GM23338 (cell line): ENCODE data around the gene MICA. TPM values are rescaled to one million over a fixed set of nuclear protein-coding genes. Genes with fewer than 3 reads are reported as not detected.

Experiments used
- ATAC-seq: fragments of 200-7000 bp; cut with Tn5 transposase; 3 replicates; pipeline ENCODE4 v1.9.1; 2020
- DNase-seq: peaks from one replicate; pipeline ENCODE4 v3.0.0-alpha.2; 2015; ENCODE audit warnings: low spot score
- H2AFZ ChIP-seq: fragments of 200-600 bp; sonication (generic); 2 replicates; pipeline ENCODE4 v1.8.0; 2016; ENCODE audit warnings: antibody characterized with exemption, mild to moderate bottlenecking, moderate library complexity
- H3F3A ChIP-seq: fragments of 200-600 bp; sonication (generic); replicated peaks from 2 replicates; pipeline ENCODE4 v1.8.0; 2017; ENCODE audit warnings: antibody characterized with exemption, mixed run types, low read depth
- H3K27ac ChIP-seq: fragments of 200-600 bp; sonication (generic); 2 replicates; pipeline ENCODE4 v1.6.1; 2016; ENCODE audit warnings: low read depth
- H3K27me3 ChIP-seq: fragments of 200-600 bp; sonication (generic); 2 replicates; pipeline ENCODE4 v1.8.0; 2016; ENCODE audit warnings: mild to moderate bottlenecking, mixed run types, moderate library complexity; ENCODE audit not compliant: insufficient read depth
- H3K36me3 ChIP-seq: fragments of 200-600 bp; sonication (generic); 2 replicates; pipeline ENCODE4 v1.8.0; 2016; ENCODE audit warnings: mild to moderate bottlenecking; ENCODE audit not compliant: insufficient read depth
- H3K4me1 ChIP-seq: fragments of 200-600 bp; sonication (generic); 2 replicates; pipeline ENCODE4 v1.8.0; 2016; ENCODE audit warnings: mild to moderate bottlenecking, moderate library complexity; ENCODE audit not compliant: insufficient read depth
- H3K4me2 ChIP-seq: fragments of 200-600 bp; sonication (generic); 2 replicates; pipeline ENCODE4 v1.7.1; 2017; ENCODE audit warnings: mixed run types
- H3K4me3 ChIP-seq: fragments of 200-600 bp; sonication (generic); 2 replicates; pipeline ENCODE4 v1.6.1; 2016; ENCODE audit warnings: mixed run types
- H3K79me2 ChIP-seq: fragments of 200-600 bp; sonication (generic); replicated peaks from 2 replicates; pipeline ENCODE4 v1.8.0; 2017; ENCODE audit warnings: mild to moderate bottlenecking; ENCODE audit not compliant: insufficient read depth
- H3K9me2 ChIP-seq: fragments of 200-600 bp; sonication (generic); 2 replicates; pipeline ENCODE4 v1.8.0; 2017; ENCODE audit not compliant: insufficient read depth
- H4K20me1 ChIP-seq: fragments of 200-600 bp; sonication (generic); replicated peaks from 2 replicates; pipeline ENCODE4 v1.8.0; 2017; ENCODE audit warnings: mild to moderate bottlenecking; ENCODE audit not compliant: insufficient read depth
- H3K27ac Mint-ChIP-seq: 2 replicates; pipeline ENCODE4 v1.8.0; 2020; ENCODE audit warnings: inconsistent platforms, mild to moderate bottlenecking, moderate library complexity, mixed read lengths
- H3K27me3 Mint-ChIP-seq: 3 replicates; pipeline ENCODE4 v1.8.0; 2022; ENCODE audit warnings: low read depth, mild to moderate bottlenecking, moderate library complexity, mixed read lengths, inconsistent platforms; ENCODE audit not compliant: insufficient read depth, poor library complexity
- H3K36me3 Mint-ChIP-seq: 3 replicates; pipeline ENCODE4 v1.8.0; 2021; ENCODE audit warnings: low read depth, mild to moderate bottlenecking, inconsistent platforms, moderate library complexity, mixed read lengths
- H3K4me1 Mint-ChIP-seq: 3 replicates; pipeline ENCODE4 v1.8.0; 2020; ENCODE audit warnings: mild to moderate bottlenecking, inconsistent platforms, mixed read lengths
- H3K4me3 Mint-ChIP-seq: 3 replicates; pipeline ENCODE4 v1.8.0; 2021; ENCODE audit warnings: moderate library complexity, mild to moderate bottlenecking, inconsistent platforms, mixed read lengths
- H3K9me3 Mint-ChIP-seq: 3 replicates; pipeline ENCODE4 v1.8.0; 2020; ENCODE audit warnings: moderate library complexity, mild to moderate bottlenecking, inconsistent platforms, mixed read lengths
- CREB1 ChIP-seq: fragments of 250-450 bp; sonication (Bioruptor Pico); IDR thresholded peaks from 2 replicates; pipeline ENCODE4 v1.5.0; 2020; ENCODE audit warnings: low read depth, mild to moderate bottlenecking, moderate library complexity
- EZH2 ChIP-seq: fragments of 200-600 bp; sonication (generic); IDR thresholded peaks from one replicate; pipeline ENCODE4 v1.8.0; 2017; ENCODE audit warnings: antibody characterized with exemption, mild to moderate bottlenecking, low read depth; ENCODE audit not compliant: unreplicated experiment
- EZH2phosphoT487 ChIP-seq: fragments of 200-600 bp; sonication (generic); IDR thresholded peaks from one replicate; pipeline ENCODE4 v1.8.1; 2018; ENCODE audit warnings: antibody characterized with exemption; ENCODE audit not compliant: unreplicated experiment
- JUNB ChIP-seq: IDR thresholded peaks from one replicate; pipeline ENCODE4 v1.6.1; 2016; ENCODE audit warnings: antibody characterized with exemption; ENCODE audit not compliant: unreplicated experiment
- NANOG ChIP-seq: IDR thresholded peaks from 2 replicates; pipeline ENCODE4 v1.6.1; 2016; ENCODE audit warnings: antibody characterized with exemption, borderline replicate concordance
- POLR2AphosphoS5 ChIP-seq: IDR thresholded peaks from 2 replicates; pipeline ENCODE4 v1.6.1; 2016; ENCODE audit warnings: antibody characterized with exemption, low read depth
- STAT1 ChIP-seq: IDR thresholded peaks from one replicate; pipeline ENCODE4 v1.6.1; 2016; ENCODE audit warnings: antibody characterized with exemption; ENCODE audit not compliant: unreplicated experiment
- ZNF331 ChIP-seq: fragments of 250-450 bp; sonication (Bioruptor Pico); IDR thresholded peaks from 2 replicates; pipeline ENCODE4 v1.5.0; 2020; ENCODE audit warnings: low read depth, mild to moderate bottlenecking, moderate library complexity
- polyA plus RNA-seq: library from polyadenylated mRNA; unstranded; fragments of >200 nt; fragmentation: Nextera tagmentation; extraction: Ambion mirVana; gene quantifications from 2 replicates; pipeline ENCODE4 v1.2.1, GENCODE V29; 2016
- total RNA-seq: library from RNA; depleted of rRNA; stranded (reverse); fragments of >200 nt; shearing (Covaris generic); gene quantifications from 2 replicates; pipeline ENCODE4 v1.2.3, GENCODE V29; 2014
- TF ChIP-seq, protein P1 (sequence below): IDR thresholded peaks from 2 replicates; pipeline ENCODE4 v1.6.1; 2016; ENCODE audit warnings: antibody characterized with exemption
- TF ChIP-seq, protein P2 (sequence below), 2 experiments: fragments of 200-600 bp in 1 of 2; sonication (generic) in 1 of 2; conservative IDR thresholded peaks; 2 replicates each; pipeline versions ENCODE4 v1.5.1 to v1.6.1; 2016 to 2017; ENCODE audit warnings: antibody characterized with exemption in 2 of 2, low read depth in 2 of 2, mild to moderate bottlenecking in 2 of 2, moderate library complexity in 1 of 2
- TF ChIP-seq, protein P3 (sequence below): fragments of 250-450 bp; sonication (Bioruptor Pico); IDR thresholded peaks from 2 replicates; pipeline ENCODE4 v1.5.0; 2020; ENCODE audit warnings: mild to moderate bottlenecking, moderate library complexity

Gene MICA
- total and polyA plus RNA-seq, 2 experiments from 2014 or later, result 13.4 to 22.7 TPM

DNA sequence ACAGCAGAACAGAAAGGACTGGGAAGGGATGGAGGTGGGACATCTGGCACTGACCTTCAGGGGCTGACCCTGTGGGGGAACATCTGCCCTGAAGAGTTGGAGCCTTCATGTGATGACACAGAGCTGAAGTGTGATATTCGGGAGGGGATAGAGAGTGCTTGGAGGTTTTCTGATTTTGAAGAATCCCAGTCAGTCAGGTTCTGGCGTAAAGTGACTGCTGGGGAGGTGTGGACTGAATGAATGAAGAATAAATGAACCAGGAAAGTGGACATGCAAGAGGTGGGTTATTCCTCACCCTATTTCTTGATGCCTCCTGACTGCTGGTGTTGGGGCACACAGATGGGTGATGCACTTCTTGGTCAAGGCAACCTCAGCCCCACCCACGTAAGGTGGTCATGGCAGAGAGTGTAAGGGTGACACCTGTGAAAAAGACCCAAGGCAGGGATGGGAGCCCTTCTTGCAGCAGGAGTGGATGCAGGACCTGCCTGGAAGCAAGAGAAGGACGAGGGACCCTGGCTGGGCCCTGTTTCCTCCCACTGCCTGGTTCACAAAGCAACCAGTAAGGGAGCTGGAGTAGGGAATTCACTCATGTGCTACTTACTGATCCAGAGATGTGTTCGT lies 13.1 kb downstream of the MICA start (continued):
- TF ChIP-seq, protein P1, sequence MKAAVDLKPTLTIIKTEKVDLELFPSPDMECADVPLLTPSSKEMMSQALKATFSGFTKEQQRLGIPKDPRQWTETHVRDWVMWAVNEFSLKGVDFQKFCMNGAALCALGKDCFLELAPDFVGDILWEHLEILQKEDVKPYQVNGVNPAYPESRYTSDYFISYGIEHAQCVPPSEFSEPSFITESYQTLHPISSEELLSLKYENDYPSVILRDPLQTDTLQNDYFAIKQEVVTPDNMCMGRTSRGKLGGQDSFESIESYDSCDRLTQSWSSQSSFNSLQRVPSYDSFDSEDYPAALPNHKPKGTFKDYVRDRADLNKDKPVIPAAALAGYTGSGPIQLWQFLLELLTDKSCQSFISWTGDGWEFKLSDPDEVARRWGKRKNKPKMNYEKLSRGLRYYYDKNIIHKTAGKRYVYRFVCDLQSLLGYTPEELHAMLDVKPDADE, result no peak
- TF ChIP-seq JUNB (no peak), NANOG (no peak), POLR2AphosphoS5 (no peak), EZH2phosphoT487 (no peak)
- TF ChIP-seq, protein P2, sequence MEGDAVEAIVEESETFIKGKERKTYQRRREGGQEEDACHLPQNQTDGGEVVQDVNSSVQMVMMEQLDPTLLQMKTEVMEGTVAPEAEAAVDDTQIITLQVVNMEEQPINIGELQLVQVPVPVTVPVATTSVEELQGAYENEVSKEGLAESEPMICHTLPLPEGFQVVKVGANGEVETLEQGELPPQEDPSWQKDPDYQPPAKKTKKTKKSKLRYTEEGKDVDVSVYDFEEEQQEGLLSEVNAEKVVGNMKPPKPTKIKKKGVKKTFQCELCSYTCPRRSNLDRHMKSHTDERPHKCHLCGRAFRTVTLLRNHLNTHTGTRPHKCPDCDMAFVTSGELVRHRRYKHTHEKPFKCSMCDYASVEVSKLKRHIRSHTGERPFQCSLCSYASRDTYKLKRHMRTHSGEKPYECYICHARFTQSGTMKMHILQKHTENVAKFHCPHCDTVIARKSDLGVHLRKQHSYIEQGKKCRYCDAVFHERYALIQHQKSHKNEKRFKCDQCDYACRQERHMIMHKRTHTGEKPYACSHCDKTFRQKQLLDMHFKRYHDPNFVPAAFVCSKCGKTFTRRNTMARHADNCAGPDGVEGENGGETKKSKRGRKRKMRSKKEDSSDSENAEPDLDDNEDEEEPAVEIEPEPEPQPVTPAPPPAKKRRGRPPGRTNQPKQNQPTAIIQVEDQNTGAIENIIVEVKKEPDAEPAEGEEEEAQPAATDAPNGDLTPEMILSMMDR (conservative IDR thresholded peaks at IDR 0.05; ENCODE audit: low read depth in 2 of 2), result no peak

DNA sequence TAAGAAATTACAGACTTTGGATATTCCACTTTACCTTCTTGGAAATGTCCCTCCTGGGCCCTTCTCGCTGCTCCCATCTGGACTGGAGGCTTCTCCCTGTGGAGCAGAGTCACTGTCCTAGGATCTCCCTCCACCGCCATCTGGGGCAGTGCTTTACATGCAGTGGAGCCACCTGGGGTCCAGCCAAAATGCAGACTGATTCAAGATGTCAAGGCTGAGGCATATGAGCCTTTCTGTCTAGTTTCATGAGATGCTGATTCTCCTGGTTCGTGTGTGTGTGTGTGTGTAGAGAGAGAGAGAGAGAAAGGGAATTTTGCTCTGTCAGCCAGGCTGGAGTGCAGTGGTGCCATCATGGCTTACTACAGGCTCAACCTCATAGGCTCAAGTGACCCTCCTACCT lies 14.9 kb downstream of the MICA start:
- TF ChIP-seq ZNF331 (CRISPR knock-in tag), result no peak
- no peak for TF ChIP-seq EZH2
- TF ChIP-seq, protein P1, result no peak
- TF ChIP-seq, protein P3, sequence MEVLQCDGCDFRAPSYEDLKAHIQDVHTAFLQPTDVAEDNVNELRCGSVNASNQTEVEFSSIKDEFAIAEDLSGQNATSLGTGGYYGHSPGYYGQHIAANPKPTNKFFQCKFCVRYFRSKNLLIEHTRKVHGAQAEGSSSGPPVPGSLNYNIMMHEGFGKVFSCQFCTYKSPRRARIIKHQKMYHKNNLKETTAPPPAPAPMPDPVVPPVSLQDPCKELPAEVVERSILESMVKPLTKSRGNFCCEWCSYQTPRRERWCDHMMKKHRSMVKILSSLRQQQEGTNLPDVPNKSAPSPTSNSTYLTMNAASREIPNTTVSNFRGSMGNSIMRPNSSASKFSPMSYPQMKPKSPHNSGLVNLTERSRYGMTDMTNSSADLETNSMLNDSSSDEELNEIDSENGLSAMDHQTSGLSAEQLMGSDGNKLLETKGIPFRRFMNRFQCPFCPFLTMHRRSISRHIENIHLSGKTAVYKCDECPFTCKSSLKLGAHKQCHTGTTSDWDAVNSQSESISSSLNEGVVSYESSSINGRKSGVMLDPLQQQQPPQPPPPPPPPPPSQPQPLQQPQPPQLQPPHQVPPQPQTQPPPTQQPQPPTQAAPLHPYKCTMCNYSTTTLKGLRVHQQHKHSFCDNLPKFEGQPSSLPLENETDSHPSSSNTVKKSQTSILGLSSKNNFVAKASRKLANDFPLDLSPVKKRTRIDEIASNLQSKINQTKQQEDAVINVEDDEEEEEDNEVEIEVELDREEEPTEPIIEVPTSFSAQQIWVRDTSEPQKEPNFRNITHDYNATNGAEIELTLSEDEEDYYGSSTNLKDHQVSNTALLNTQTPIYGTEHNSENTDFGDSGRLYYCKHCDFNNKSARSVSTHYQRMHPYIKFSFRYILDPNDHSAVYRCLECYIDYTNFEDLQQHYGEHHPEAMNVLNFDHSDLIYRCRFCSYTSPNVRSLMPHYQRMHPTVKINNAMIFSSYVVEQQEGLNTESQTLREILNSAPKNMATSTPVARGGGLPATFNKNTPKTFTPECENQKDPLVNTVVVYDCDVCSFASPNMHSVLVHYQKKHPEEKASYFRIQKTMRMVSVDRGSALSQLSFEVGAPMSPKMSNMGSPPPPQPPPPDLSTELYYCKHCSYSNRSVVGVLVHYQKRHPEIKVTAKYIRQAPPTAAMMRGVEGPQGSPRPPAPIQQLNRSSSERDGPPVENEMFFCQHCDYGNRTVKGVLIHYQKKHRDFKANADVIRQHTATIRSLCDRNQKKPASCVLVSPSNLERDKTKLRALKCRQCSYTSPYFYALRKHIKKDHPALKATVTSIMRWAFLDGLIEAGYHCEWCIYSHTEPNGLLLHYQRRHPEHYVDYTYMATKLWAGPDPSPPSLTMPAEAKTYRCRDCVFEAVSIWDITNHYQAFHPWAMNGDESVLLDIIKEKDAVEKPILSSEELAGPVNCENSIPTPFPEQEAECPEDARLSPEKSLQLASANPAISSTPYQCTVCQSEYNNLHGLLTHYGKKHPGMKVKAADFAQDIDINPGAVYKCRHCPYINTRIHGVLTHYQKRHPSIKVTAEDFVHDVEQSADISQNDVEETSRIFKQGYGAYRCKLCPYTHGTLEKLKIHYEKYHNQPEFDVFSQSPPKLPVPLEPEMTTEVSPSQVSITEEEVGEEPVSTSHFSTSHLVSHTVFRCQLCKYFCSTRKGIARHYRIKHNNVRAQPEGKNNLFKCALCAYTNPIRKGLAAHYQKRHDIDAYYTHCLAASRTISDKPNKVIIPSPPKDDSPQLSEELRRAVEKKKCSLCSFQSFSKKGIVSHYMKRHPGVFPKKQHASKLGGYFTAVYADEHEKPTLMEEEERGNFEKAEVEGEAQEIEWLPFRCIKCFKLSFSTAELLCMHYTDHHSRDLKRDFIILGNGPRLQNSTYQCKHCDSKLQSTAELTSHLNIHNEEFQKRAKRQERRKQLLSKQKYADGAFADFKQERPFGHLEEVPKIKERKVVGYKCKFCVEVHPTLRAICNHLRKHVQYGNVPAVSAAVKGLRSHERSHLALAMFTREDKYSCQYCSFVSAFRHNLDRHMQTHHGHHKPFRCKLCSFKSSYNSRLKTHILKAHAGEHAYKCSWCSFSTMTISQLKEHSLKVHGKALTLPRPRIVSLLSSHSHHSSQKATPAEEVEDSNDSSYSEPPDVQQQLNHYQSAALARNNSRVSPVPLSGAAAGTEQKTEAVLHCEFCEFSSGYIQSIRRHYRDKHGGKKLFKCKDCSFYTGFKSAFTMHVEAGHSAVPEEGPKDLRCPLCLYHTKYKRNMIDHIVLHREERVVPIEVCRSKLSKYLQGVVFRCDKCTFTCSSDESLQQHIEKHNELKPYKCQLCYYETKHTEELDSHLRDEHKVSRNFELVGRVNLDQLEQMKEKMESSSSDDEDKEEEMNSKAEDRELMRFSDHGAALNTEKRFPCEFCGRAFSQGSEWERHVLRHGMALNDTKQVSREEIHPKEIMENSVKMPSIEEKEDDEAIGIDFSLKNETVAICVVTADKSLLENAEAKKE, result no peak
- no peak for TF ChIP-seq CREB1
- TF ChIP-seq STAT1, result no peak
- no peak overlapping the region for H3K4me2 ChIP-seq
- H3K27ac Mint-ChIP-seq, result no peak overlapping the region
- DNase-seq (no peak), ATAC-seq (no peak)
- H3K4me3 Mint-ChIP-seq, result no peak overlapping the region
- H3K4me3 ChIP-seq, result no peak overlapping the region
- peaks cover 5% of the 10 kb centered on the region for H3K36me3 ChIP-seq
- 0 out of 2 replicates have a peak, but pooled peaks cover 6% of the 10 kb centered on the region for H4K20me1 ChIP-seq
- no peak overlapping the region for H2AFZ ChIP-seq
- peaks cover 27% of the 10 kb centered on the region for H3K36me3 Mint-ChIP-seq
- no peaks in the 10 kb centered on the region for H3K4me1 ChIP-seq
- H3K27me3 ChIP-seq, result no peaks in the 10 kb centered on the region
- H3K27me3 Mint-ChIP-seq, result peaks cover 4% of the 10 kb centered on the region
- no peaks in the 10 kb centered on the region for H3K9me3 Mint-ChIP-seq
- no peaks in the 10 kb centered on the region; the same call in 2 of the 3 replicates for H3K4me1 Mint-ChIP-seq
- H3K27ac ChIP-seq, result no peak overlapping the region
- no peaks in the 10 kb centered on the region for H3K79me2 ChIP-seq
- no peaks in the 10 kb centered on the region for H3K9me2 ChIP-seq
- 0 out of 2 replicates have a peak, but pooled peaks cover 3% of the 10 kb centered on the region for H3F3A ChIP-seq
